ENCODE results near the gene DNAJC12. TPM values are rescaled to one million over a fixed set of nuclear protein-coding genes. Genes with fewer than 3 reads are reported as not detected.

Gene DNAJC12
- total RNA-seq, 1 experiment from 2014 or later = 4.3 TPM

GRCh38 chr10:67852761-67853160, 14.8 kb upstream of the DNAJC12 start:
- Histone ChIP-seq H3K27ac (ENCODE audit: low read depth, low read length) (no peak overlapping the region), H4K20me1 (ENCODE audit: insufficient read depth) (no peaks in the 10 kb centered on the region), H3K4me1 (ENCODE audit: control insufficient read depth in 1 of 2, insufficient read depth in 2 of 2, low read length in 2 of 2) (0 out of 4 replicates have a peak, but pooled peaks cover 0 to 2% of the 10 kb centered on the region in 2 experiments), H3K4me3 (replicated peaks in 1 of 2; ENCODE audit: low read depth in 1 of 2, low read length in 2 of 2) (no peak overlapping the region), H3K27me3 (ENCODE audit: insufficient read depth, low read length) (no peaks in the 10 kb centered on the region), H3K9me3 (ENCODE audit: control insufficient read depth in 1 of 2, insufficient read depth in 1 of 2, low read depth in 1 of 2, low read length in 2 of 2) (no peaks in the 10 kb centered on the region), H2AFZ (ENCODE audit: low read depth, low read length, poor library complexity, severe bottlenecking) (no peak overlapping the region), H3K9ac (ENCODE audit: low read length) (no peak overlapping the region), H3K4me2 (ENCODE audit: low read length) (no peak overlapping the region), H3K36me3 (ENCODE audit: control insufficient read depth in 1 of 2, insufficient read depth in 2 of 2, low read length in 2 of 2) (no peaks in the 10 kb centered on the region), H3K79me2 (ENCODE audit: insufficient read depth, low read length) (no peaks in the 10 kb centered on the region), H3K9me2 (ENCODE audit: insufficient read depth) (no peaks in the 10 kb centered on the region)
- no peak for ATAC-seq
- ChIA-PET POLR2A (no interaction called here), CTCF (interaction anchor here (2.2 kb wide), 1 partner anchor 360 kb away, joined by 5 read pairs; no protein-coding TSS in a partner anchor), RAD21 (ENCODE audit: low non-redundant PET in 1 of 2, low total read pairs in 2 of 2, uncharacterized antibody in 2 of 2, unreplicated experiment in 2 of 2) (no interaction called here)
- no TSS peak for BruUV-seq (replicated peaks)
- DNase-seq (ENCODE audit: low read depth, low spot score) = no peak
- TF ChIP-seq EGR1 (IDR thresholded peaks at IDR 0.05; ENCODE audit: low read depth) (no peak), RAD21 (IDR thresholded peaks at IDR 0.05; ENCODE audit: low read depth) (no peak), JUND (IDR thresholded peaks at IDR 0.05) (no peak), SRF (IDR thresholded peaks at IDR 0.05; ENCODE audit: low read depth) (no peak), ATF3 (IDR thresholded peaks at IDR 0.05) (no peak), REST (IDR thresholded peaks at IDR 0.05; ENCODE audit: low read depth) (no peak)
- intact Hi-C loops (cut with micrococcal nuclease) = loop anchor here (10.0 kb wide), 1 partner anchor 482 kb away; the partner anchor contains the start of genes HNRNPH3 and PBLD

- Histone ChIP-seq H4K20me1 (ENCODE audit: insufficient read depth) (no peaks in the 10 kb centered on the region), H3K9ac (ENCODE audit: low read length) (no peak overlapping the region), H3K4me3 (replicated peaks in 1 of 2; ENCODE audit: low read depth in 1 of 2, low read length in 2 of 2) (no peak overlapping the region), H2AFZ (ENCODE audit: low read depth, low read length, poor library complexity, severe bottlenecking) (no peak overlapping the region), H3K9me2 (ENCODE audit: insufficient read depth) (no peaks in the 10 kb centered on the region), H3K9me3 (ENCODE audit: control insufficient read depth in 1 of 2, insufficient read depth in 1 of 2, low read depth in 1 of 2, low read length in 2 of 2) (no peaks in the 10 kb centered on the region), H3K27me3 (ENCODE audit: insufficient read depth, low read length) (no peaks in the 10 kb centered on the region), H3K4me2 (ENCODE audit: low read length) (no peak overlapping the region), H3K27ac (ENCODE audit: low read depth, low read length) (no peak overlapping the region), H3K79me2 (ENCODE audit: insufficient read depth, low read length) (no peaks in the 10 kb centered on the region), H3K36me3 (ENCODE audit: control insufficient read depth in 1 of 2, insufficient read depth in 2 of 2, low read length in 2 of 2) (no peaks in the 10 kb centered on the region), H3K4me1 (ENCODE audit: control insufficient read depth in 1 of 2, insufficient read depth in 2 of 2, low read length in 2 of 2) (0 out of 4 replicates have a peak, but pooled peaks cover 0 to 2% of the 10 kb centered on the region in 2 experiments)
- no TSS peak for BruUV-seq (replicated peaks)
- ChIA-PET RAD21 (ENCODE audit: low non-redundant PET in 1 of 2, low total read pairs in 2 of 2, uncharacterized antibody in 2 of 2, unreplicated experiment in 2 of 2) (no interaction called here), POLR2A (no interaction called here), CTCF (interaction anchor here (2.2 kb wide), 1 partner anchor 361 kb away, joined by 5 read pairs; no protein-coding TSS in a partner anchor)
- ATAC-seq (no peak), DNase-seq (ENCODE audit: low read depth, low spot score) (no peak)
- intact Hi-C loops (cut with micrococcal nuclease) = loop anchor here (10.0 kb wide), 1 partner anchor 484 kb away; the partner anchor contains the start of genes HNRNPH3 and PBLD
- TF ChIP-seq SP1 (IDR thresholded peaks at IDR 0.05; ENCODE audit: low read depth) = no peak
- no peak for TF ChIP-seq ELF1 (IDR thresholded peaks at IDR 0.05; ENCODE audit: borderline replicate concordance, low read depth)
- no peak for TF ChIP-seq ZNF274 (IDR thresholded peaks at IDR 0.05; ENCODE audit: low read depth, low read length)
- TF ChIP-seq TCF7L2 (IDR thresholded peaks at IDR 0.05; ENCODE audit: borderline replicate concordance, extremely low read depth, insufficient read depth, insufficient read length) = no peak
- TF ChIP-seq POLR2A (IDR thresholded peaks at IDR 0.05; ENCODE audit: borderline replicate concordance, extremely low read depth, insufficient read depth, insufficient read length) = no peak
- no peak for TF ChIP-seq JUND (IDR thresholded peaks at IDR 0.05)
- no peak for TF ChIP-seq CEBPB (IDR thresholded peaks at IDR 0.05; ENCODE audit: low read depth)
- TF ChIP-seq SRF (IDR thresholded peaks at IDR 0.05; ENCODE audit: low read depth) = no peak
- TF ChIP-seq POLR2AphosphoS5 (IDR thresholded peaks at IDR 0.05; ENCODE audit: low read depth, low read length) = no peak
- no peak for TF ChIP-seq EGR1 (IDR thresholded peaks at IDR 0.05; ENCODE audit: low read depth)
- no peak for TF ChIP-seq CTCF (IDR thresholded peaks at IDR 0.05 in 2 of 3, conservative IDR thresholded peaks at IDR 0.05 in 1 of 3; ENCODE audit: borderline replicate concordance in 1 of 3, insufficient read depth in 1 of 3, low read depth in 2 of 3, low read length in 2 of 3)
Observed at GRCh38 chr10:67851186-67851585, 13.2 kb upstream of the DNAJC12 start.

All from HCT116 (cell line).